A549 (cell line): ENCODE data around the gene INHBA. TPM values are rescaled to one million over a fixed set of nuclear protein-coding genes. Genes with fewer than 3 reads are reported as not detected.

Source experiments
- ATAC-seq, 2 experiments: fragments of 200-7000 bp in 1 of 2; fragments of >200 bp in 1 of 2; cut with Nextera tagmentation in 1 of 2; cut with Tn5 transposase in 1 of 2; 3 replicates each; pipeline versions ENCODE4 v1.8.0 to v1.9.1; 2018 to 2020; ENCODE audit warnings: mild to moderate bottlenecking in 1 of 2, moderate library complexity in 1 of 2
- CTCF ChIA-PET: fragments of 300-600 bp; sonication (Branson Sonifier 250); formaldehyde crosslinking; extraction: SDS; loops from one replicate; lab custom pipeline; 2021; ENCODE audit warnings: antibody characterized with exemption, inconsistent platforms; lab: Yijun Ruan, JAX
- POLR2A ChIA-PET: fragments of 350-600 bp; formaldehyde crosslinking; extraction: SDS; loops from one replicate; lab custom pipeline; 2021; ENCODE audit warnings: antibody characterized with exemption, inconsistent platforms; lab: Yijun Ruan, JAX
- DNase-seq, 2 experiments: peaks; one replicate each; pipeline versions ENCODE4 v3.0.0 to v3.0.0-alpha.2; 2011 to 2016; ENCODE audit warnings: low read depth in 1 of 2, low spot score in 1 of 2
- FAIRE-seq: peaks from 2 replicates; lab custom pipeline; 2011; peaks lifted over from hg19 to GRCh38; lab: Jason Lieb, UNC
- H3K27ac ChIP-seq, 2 experiments: fragments of >200 bp; sonication (Bioruptor Twin); formaldehyde crosslinking; 3 replicates each; pipeline ENCODE4 v1.5.1; 2016 to 2017
- H3K4me1 ChIP-seq: fragments of >200 bp; sonication (Bioruptor Twin); formaldehyde crosslinking; 3 replicates; pipeline ENCODE4 v1.6.1; 2016
- H3K4me2 ChIP-seq: fragments of >200 bp; sonication (Bioruptor Twin); formaldehyde crosslinking; 3 replicates; pipeline ENCODE4 v1.6.1; 2016
- H3K4me3 ChIP-seq: fragments of >200 bp; sonication (Bioruptor Twin); formaldehyde crosslinking; 3 replicates; pipeline ENCODE4 v1.5.1; 2016
- H3K9me3 ChIP-seq: fragments of >200 bp; sonication (Bioruptor Twin); formaldehyde crosslinking; 3 replicates; pipeline ENCODE4 v1.6.1; 2016
- BCL3 ChIP-seq: fragments of >200 bp; sonication (Bioruptor Twin); formaldehyde crosslinking; IDR thresholded peaks from 3 replicates; pipeline ENCODE4 v1.6.1; 2016
- EHMT2 ChIP-seq: fragments of 200-600 bp; sonication (generic); IDR thresholded peaks from 2 replicates; pipeline ENCODE4 v1.6.1; 2016; ENCODE audit warnings: antibody characterized with exemption, low read depth, mild to moderate bottlenecking, moderate library complexity
- FOSB ChIP-seq: fragments of 250-450 bp; sonication (Bioruptor Pico); IDR thresholded peaks from 2 replicates; pipeline ENCODE4 v1.5.0; 2020; ENCODE audit warnings: mild to moderate bottlenecking, moderate library complexity
- FOSL2 ChIP-seq, 2 experiments: fragments of 450-650 bp in 1 of 2; fragments of >200 bp in 1 of 2; sonication (Bioruptor Twin) in 1 of 2; formaldehyde crosslinking; IDR thresholded peaks; 2 replicates each; pipeline versions ENCODE4 v1.5.0 to v1.6.1; 2016 to 2020; ENCODE audit warnings: mild to moderate bottlenecking in 1 of 2, moderate library complexity in 1 of 2
- FOXS1 ChIP-seq: fragments of 250-450 bp; sonication (Bioruptor Pico); IDR thresholded peaks from 2 replicates; pipeline ENCODE4 v1.5.0; 2020; ENCODE audit warnings: mild to moderate bottlenecking, moderate library complexity
- HMGXB4 ChIP-seq: fragments of 250-450 bp; sonication (Bioruptor Pico); IDR thresholded peaks from 2 replicates; pipeline ENCODE4 v1.5.0; 2021; ENCODE audit warnings: mild to moderate bottlenecking, moderate library complexity, borderline replicate concordance
- HOXB5 ChIP-seq: fragments of 250-450 bp; sonication (Bioruptor Pico); IDR thresholded peaks from 2 replicates; pipeline ENCODE4 v1.5.0; 2020; ENCODE audit warnings: mild to moderate bottlenecking, moderate library complexity
- KDM1A ChIP-seq: fragments of 200-600 bp; sonication (generic); IDR thresholded peaks from 2 replicates; pipeline ENCODE4 v1.6.1; 2016; ENCODE audit warnings: low read depth, mild to moderate bottlenecking
- MYC ChIP-seq: IDR thresholded peaks from 2 replicates; pipeline ENCODE4 v1.6.1; 2012; ENCODE audit warnings: mild to moderate bottlenecking, inconsistent platforms, low read length, improper control_type of control experiment, borderline replicate concordance
- NR3C1 ChIP-seq: fragments of >200 bp; sonication (Bioruptor Twin); formaldehyde crosslinking; IDR thresholded peaks from 3 replicates; pipeline ENCODE4 v1.6.1; 2017
- PBX3 ChIP-seq: IDR thresholded peaks from 2 replicates; pipeline ENCODE4 v1.6.1; 2012
- POLR2A ChIP-seq: IDR thresholded peaks from 2 replicates; pipeline ENCODE4 v1.6.1; 2012; ENCODE audit warnings: mild to moderate bottlenecking, low read length
- POLR2AphosphoS2 ChIP-seq: conservative IDR thresholded peaks from 2 replicates; pipeline ENCODE4 v1.6.1; 2012; ENCODE audit warnings: low read length, improper control_type of control experiment, inconsistent platforms
- RCOR1 ChIP-seq: fragments of 150-350 bp; IDR thresholded peaks from 2 replicates; pipeline ENCODE4 v1.6.1; 2014; ENCODE audit warnings: antibody characterized with exemption, low read length, low read depth
- REST ChIP-seq: fragments of 200-600 bp; sonication (generic); IDR thresholded peaks from 2 replicates; pipeline ENCODE4 v1.6.1; 2016; ENCODE audit warnings: antibody characterized with exemption, mild to moderate bottlenecking, moderate library complexity
- RFX5 ChIP-seq: fragments of 450-650 bp; IDR thresholded peaks from 2 replicates; pipeline ENCODE4 v1.7.1; 2014; ENCODE audit warnings: antibody characterized with exemption, mild to moderate bottlenecking, moderate library complexity
- SREBF2 ChIP-seq: fragments of 450-650 bp; IDR thresholded peaks from 2 replicates; pipeline ENCODE4 v1.6.1; 2014; ENCODE audit warnings: mild to moderate bottlenecking, moderate library complexity
- TP53 ChIP-seq: fragments of 250-450 bp; sonication (Bioruptor Pico); IDR thresholded peaks from 2 replicates; pipeline ENCODE4 v1.5.0; 2021; ENCODE audit warnings: mild to moderate bottlenecking, moderate library complexity
- ZNF302 ChIP-seq: fragments of 250-450 bp; sonication (Bioruptor Pico); IDR thresholded peaks from 2 replicates; pipeline ENCODE4 v1.9.0; 2021; ENCODE audit warnings: inconsistent platforms, mild to moderate bottlenecking, moderate library complexity
- WGBS: methylation state at CpG from one replicate; pipeline ENCODE4 v1.1.6; 2017; ENCODE audit errors: missing lambda C conversion rate; 5-methylcytosine and 5-hydroxymethylcytosine counted together
- polyA minus RNA-seq: library from RNA; depleted of rRNA, polyadenylated mRNA; stranded (reverse); fragments of >200 nt; gene quantifications from 2 replicates; pipeline ENCODE4 v1.2.3, GENCODE V29; 2011; rRNA and poly(A)+ RNA removed
- polyA plus RNA-seq, 4 experiments: library from polyadenylated mRNA; depleted of rRNA in 3 of 4; stranded (reverse); fragments of >200 nt; fragmentation: RNase III in 1 of 4; extraction: RNeasy Plus Mini Kit Qiagen cat#74134 plus additional on column Dnase treatment in 1 of 4; gene quantifications; 2 replicates in 3 of 4; 3 replicates in 1 of 4; pipeline ENCODE4 v1.2.3, GENCODE V29; 2011 to 2017

INHBA gene
- 0.13 and 0.15 TPM in 2 replicates for polyA plus RNA-seq (2011; rRNA removed)
- polyA plus RNA-seq (2012; cell fraction: cytosol; rRNA removed), result 0.01 and 0.03 TPM in 2 replicates
- polyA plus RNA-seq (2012; cell fraction: nucleus; rRNA removed), result 0.08 and 0.29 TPM in 2 replicates
- polyA plus RNA-seq (2017; fragmentation: RNase III; extraction: RNeasy Plus Mini Kit Qiagen cat#74134 plus additional on column Dnase treatment), result 0.09 to 0.23 TPM (median 0.20 TPM) in 3 replicates
- 0.21 and 0.39 TPM in 2 replicates for polyA minus RNA-seq

DNA sequence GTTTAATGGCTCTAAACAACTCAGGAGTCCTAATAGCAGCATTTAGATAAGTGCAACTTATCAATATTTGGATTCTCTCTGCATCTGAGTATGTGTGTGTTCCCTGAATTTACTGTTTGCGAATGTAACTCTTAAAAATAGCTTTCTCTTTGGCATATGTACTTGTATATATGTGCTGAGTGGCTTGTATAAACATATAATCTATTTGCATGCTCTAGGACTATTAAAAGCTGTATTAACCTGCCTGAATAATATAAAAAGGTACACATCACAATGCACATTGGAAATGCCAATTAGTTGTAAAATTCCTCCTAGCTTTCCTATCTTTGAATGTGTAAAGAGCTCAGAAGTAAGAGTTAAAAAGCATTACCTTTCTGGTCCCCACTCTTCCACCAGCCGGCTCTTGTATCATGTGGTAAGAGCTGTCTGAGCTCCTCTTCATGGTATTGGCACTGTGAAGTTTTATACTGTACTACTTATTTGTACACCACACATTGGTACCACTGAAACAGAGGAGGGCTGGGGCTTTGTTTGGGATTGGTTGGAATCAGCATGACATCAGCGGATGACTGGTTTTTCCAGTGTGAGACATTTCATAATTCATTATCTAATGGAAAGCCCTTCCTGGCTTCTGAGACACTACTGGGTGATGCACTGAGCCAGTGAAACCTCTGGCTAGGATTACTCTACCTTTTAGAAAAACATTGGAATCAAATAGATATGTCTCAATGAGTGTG lies at the start of gene INHBA:
Gene INHBA, minus strand, starts transcription at position 456 of the 737 bp plus-strand sequence. CDS start 2,716 bp downstream, outside the sequence.
- H3K9me3 ChIP-seq, result no peaks in the 10 kb centered on the region
- FAIRE-seq (no peak), ATAC-seq (no peak)
- CTCF ChIA-PET, result interaction anchor here (0.6 to 1.4 kb wide), 3 partner anchors 10 to 71 kb away, joined by 3 to 4 read pairs (median 3); no protein-coding TSS in a partner anchor
- 60% methylated on average over 3 of the region's 3 CpGs for WGBS
- TF ChIP-seq FOSL2 (IDR thresholded peaks at IDR 0.05) (no peak), FOSL2 (CRISPR knock-in tag; IDR thresholded peaks at IDR 0.05) (no peak), BCL3 (no peak), SREBF2 (no peak)
- TF ChIP-seq, all 56 proteins: peak for 0
- peak in 1 of 2 experiments; percentile 3 for DNase-seq
- H3K4me2 ChIP-seq, result no peak within 1 kb of the TSS
- POLR2A ChIA-PET, result no interaction called here
- H3K27ac ChIP-seq, result no peak within 1 kb of the TSS
- no peaks in the 10 kb centered on the region for H3K4me1 ChIP-seq
- no peak within 1 kb of the TSS for H3K4me3 ChIP-seq

GRCh38 chr7:41752615-41753014 lies 49.7 kb upstream of the INHBA start:
- Histone ChIP-seq H3K9me3 (no peaks in the 10 kb centered on the region), H3K4me3 (no peak overlapping the region), H3K27ac (no peak overlapping the region), H3K4me2 (no peak overlapping the region), H3K4me1 (no peaks in the 10 kb centered on the region)
- CTCF ChIA-PET, result no interaction called here
- 0% methylated on average over 2 of the region's 2 CpGs for WGBS
- FAIRE-seq (no peak), DNase-seq (no peak), ATAC-seq (no peak)
- POLR2A ChIA-PET, result no interaction called here
- TF ChIP-seq MYC (no peak), RFX5 (no peak), FOSB (CRISPR knock-in tag) (no peak), REST (no peak), EHMT2 (no peak), RCOR1 (no peak), POLR2AphosphoS2 (no peak), KDM1A (no peak), ZNF302 (no peak), NR3C1 (no peak), PBX3 (no peak), HOXB5 (CRISPR knock-in tag) (no peak), POLR2A (no peak), HMGXB4 (no peak), SREBF2 (no peak), BCL3 (no peak), TP53 (CRISPR knock-in tag) (no peak), FOXS1 (CRISPR knock-in tag) (no peak)
